ENCODE results near the gene GRK7. TPM values are rescaled to one million over a fixed set of nuclear protein-coding genes. Genes with fewer than 3 reads are reported as not detected.

GRK7 gene
- total and polyA plus RNA-seq, 2 of the 13 experiments (the other 11 are each of a cell fraction or from before 2014, with no cell fraction given) = not detected

GRCh38 chr3:141738022-141738890, 25.0 kb upstream of the GRK7 start, which contains the start of gene RNF7 (continued):
- no peak for TF ChIP-seq TCF7L2 (IDR thresholded peaks at IDR 0.05; ENCODE audit: low read depth, low read length)
- no peak for TF ChIP-seq ZNF207 (IDR thresholded peaks at IDR 0.05; ENCODE audit: borderline replicate concordance)
- 0 out of 2 replicates have a peak, but pooled peaks have one; percentile 45 for TF ChIP-seq NR2C2 (CRISPR knock-in tag; IDR thresholded peaks at IDR 0.05; ENCODE audit: borderline replicate concordance)
- TF ChIP-seq SCMH1 (CRISPR knock-in tag; IDR thresholded peaks at IDR 0.05; ENCODE audit: borderline replicate concordance) = no peak
- no peak; the same call in 1 of the 2 replicates for TF ChIP-seq EEA1 (CRISPR knock-in tag; IDR thresholded peaks at IDR 0.05; ENCODE audit: borderline replicate concordance)
- TF ChIP-seq ONECUT2 (CRISPR knock-in tag; IDR thresholded peaks at IDR 0.05) = no peak
- peak; percentile 69 for TF ChIP-seq GFI1 (CRISPR knock-in tag; IDR thresholded peaks at IDR 0.05; ENCODE audit: borderline replicate concordance)
- peak; percentile 92 for TF ChIP-seq GMEB1 (CRISPR knock-in tag; IDR thresholded peaks at IDR 0.05; ENCODE audit: borderline replicate concordance)
- peak; percentile 55; the same call in 1 of the 2 replicates for TF ChIP-seq ZNF235 (CRISPR knock-in tag; IDR thresholded peaks at IDR 0.05; ENCODE audit: borderline replicate concordance)
- peak; percentile 91 for TF ChIP-seq ZBTB7B (CRISPR knock-in tag; IDR thresholded peaks at IDR 0.05)
- peak; percentile 75; the same call in 1 of the 2 replicates for TF ChIP-seq HOMEZ (CRISPR knock-in tag; IDR thresholded peaks at IDR 0.05; ENCODE audit: low read depth)
- TF ChIP-seq GLMP (CRISPR knock-in tag; IDR thresholded peaks at IDR 0.05; ENCODE audit: borderline replicate concordance) = no peak
- TF ChIP-seq ZNF446 (CRISPR knock-in tag; IDR thresholded peaks at IDR 0.05) = no peak
- no peak for TF ChIP-seq ZNF101 (CRISPR knock-in tag; IDR thresholded peaks at IDR 0.05; ENCODE audit: borderline replicate concordance, low read depth)
- TF ChIP-seq SP4 (CRISPR knock-in tag; IDR thresholded peaks at IDR 0.05) = peak; percentile 94
- 0 out of 2 replicates have a peak, but pooled peaks have one; percentile 76 for TF ChIP-seq SP140L (CRISPR knock-in tag; IDR thresholded peaks at IDR 0.05; ENCODE audit: borderline replicate concordance)
- no peak; the same call in 1 of the 2 replicates for TF ChIP-seq ARHGAP35 (CRISPR knock-in tag; IDR thresholded peaks at IDR 0.05; ENCODE audit: borderline replicate concordance)
- TF ChIP-seq ZNF251 (CRISPR knock-in tag; IDR thresholded peaks at IDR 0.05) = no peak
- no peak for TF ChIP-seq ZNF850 (CRISPR knock-in tag; conservative IDR thresholded peaks at IDR 0.05)
- TF ChIP-seq KMT2B (CRISPR knock-in tag; IDR thresholded peaks at IDR 0.05) = peak; percentile 65; the same call in 1 of the 2 replicates
- peak; percentile 65; the same call in 1 of the 2 replicates for TF ChIP-seq ZNF746 (CRISPR knock-in tag; IDR thresholded peaks at IDR 0.05)
- TF ChIP-seq ZNF354B (CRISPR knock-in tag; IDR thresholded peaks at IDR 0.05) = no peak
- TF ChIP-seq TEF (CRISPR knock-in tag; IDR thresholded peaks at IDR 0.05) = peak; percentile 45; the same call in 1 of the 2 replicates
- TF ChIP-seq ZFYVE20 (CRISPR knock-in tag; IDR thresholded peaks at IDR 0.05; ENCODE audit: borderline replicate concordance, low read depth) = no peak
- TF ChIP-seq MIXL1 (CRISPR knock-in tag; IDR thresholded peaks at IDR 0.05) = peak; percentile 43; the same call in 1 of the 2 replicates
